HEK293T (cell line): ENCODE data around the gene MYO5B.

Experiments used
- BHLHE40 ChIP-seq: fragments of 450-650 bp; IDR thresholded peaks from 2 replicates; pipeline ENCODE4 v1.6.1; 2016; ENCODE audit warnings: mild to moderate bottlenecking, moderate library complexity, borderline replicate concordance
- FOXM1 ChIP-seq: fragments of 450-650 bp; IDR thresholded peaks from 2 replicates; pipeline ENCODE4 v1.6.1; 2017; ENCODE audit warnings: mild to moderate bottlenecking, borderline replicate concordance

GRCh38 chr18:50159654-50160046 lies 35.3 kb downstream of the MYO5B start:
- TF ChIP-seq FOXM1 (no peak), BHLHE40 (no peak)
